ENCODE data around the gene MINDY4. TPM values are rescaled to one million over a fixed set of nuclear protein-coding genes. Genes with fewer than 3 reads are reported as not detected.

The MINDY4 gene
- total RNA-seq, 1 experiment from 2014 or later, result 3.0 TPM

GRCh38 chr7:30851651-30852307 is 80.6 kb downstream of the MINDY4 start:
- no peaks in the 10 kb centered on the region for H3K27me3 ChIP-seq (ENCODE audit: low read length)
- no peaks in the 10 kb centered on the region for H3K9me3 ChIP-seq (ENCODE audit: low read length)
- CTCF ChIA-PET, result no interaction called here
- no peak overlapping the region for H3K4me3 ChIP-seq (ENCODE audit: low read length)
- no peaks in the 10 kb centered on the region for H4K20me1 ChIP-seq (ENCODE audit: low read length)
- H3K36me3 ChIP-seq (ENCODE audit: low read depth, low read length), result no peaks in the 10 kb centered on the region
- POLR2A ChIA-PET (ENCODE audit: unreplicated experiment), result no interaction called here
- H3F3A ChIP-seq (ENCODE audit: low read length, unreplicated experiment), result no peaks in the 10 kb centered on the region
- no peak overlapping the region for H3K4me2 ChIP-seq (ENCODE audit: low read length)
- no peaks in the 10 kb centered on the region for H3K79me2 ChIP-seq (ENCODE audit: low read length)
- no peak overlapping the region for H3K9ac ChIP-seq (ENCODE audit: low read length)
- no peak for DNase-seq
- H3K27ac ChIP-seq (ENCODE audit: low read length), result no peak overlapping the region
- ATAC-seq, result no peak
- H3K9me2 ChIP-seq (replicated peaks; ENCODE audit: low read length), result no peaks in the 10 kb centered on the region
- TF ChIP-seq EZH2phosphoT487 (IDR thresholded peaks at IDR 0.05; ENCODE audit: borderline replicate concordance, low read length), result no peak
- TF ChIP-seq CTCF (conservative IDR thresholded peaks at IDR 0.05; ENCODE audit: low read depth, low read length), result no peak
- no peak for TF ChIP-seq EZH2 (IDR thresholded peaks at IDR 0.05; ENCODE audit: low read length, unreplicated experiment)
- BruUV-seq (replicated peaks), result no TSS peak
- intact Hi-C loops (cut with micrococcal nuclease), result no loop called here
- no peak overlapping the region for H2AFZ ChIP-seq (ENCODE audit: low read length)
- peaks cover 7% of the 10 kb centered on the region for H3K4me1 ChIP-seq (ENCODE audit: insufficient read depth, low read length)

- no peak for DNase-seq
- Histone ChIP-seq H3F3A (ENCODE audit: low read length, unreplicated experiment) (no peaks in the 10 kb centered on the region), H2AFZ (ENCODE audit: low read length) (no peak overlapping the region), H3K9ac (ENCODE audit: low read length) (no peak overlapping the region), H3K79me2 (ENCODE audit: low read length) (no peaks in the 10 kb centered on the region), H3K27me3 (ENCODE audit: low read length) (no peaks in the 10 kb centered on the region), H3K4me3 (ENCODE audit: low read length) (no peak overlapping the region), H4K20me1 (ENCODE audit: low read length) (no peaks in the 10 kb centered on the region), H3K9me3 (ENCODE audit: low read length) (no peaks in the 10 kb centered on the region), H3K4me1 (ENCODE audit: insufficient read depth, low read length) (peaks cover 2% of the 10 kb centered on the region), H3K9me2 (replicated peaks; ENCODE audit: low read length) (no peaks in the 10 kb centered on the region), H3K4me2 (ENCODE audit: low read length) (no peak overlapping the region), H3K36me3 (ENCODE audit: low read depth, low read length) (no peaks in the 10 kb centered on the region), H3K27ac (ENCODE audit: low read length) (no peak overlapping the region)
- no TSS peak for BruUV-seq (replicated peaks)
- TF ChIP-seq EZH2phosphoT487 (IDR thresholded peaks at IDR 0.05; ENCODE audit: borderline replicate concordance, low read length) (no peak), CTCF (conservative IDR thresholded peaks at IDR 0.05; ENCODE audit: low read depth, low read length) (no peak), EZH2 (IDR thresholded peaks at IDR 0.05; ENCODE audit: low read length, unreplicated experiment) (no peak)
- ATAC-seq, result no peak
- POLR2A ChIA-PET (ENCODE audit: unreplicated experiment), result no interaction called here
- intact Hi-C loops (cut with micrococcal nuclease), result no loop called here
- CTCF ChIA-PET, result no interaction called here
Observed at GRCh38 chr7:30852308-30852684, 81.1 kb downstream of the MINDY4 start.

- no TSS peak for BruUV-seq (replicated peaks)
- intact Hi-C loops (cut with micrococcal nuclease), result no loop called here
- Histone ChIP-seq H3K79me2 (ENCODE audit: low read length) (no peaks in the 10 kb centered on the region), H3K9me3 (ENCODE audit: low read length) (no peaks in the 10 kb centered on the region), H3K9ac (ENCODE audit: low read length) (no peak overlapping the region), H3K27ac (ENCODE audit: low read length) (no peak overlapping the region), H3F3A (ENCODE audit: low read length, unreplicated experiment) (no peaks in the 10 kb centered on the region), H3K4me2 (ENCODE audit: low read length) (no peak overlapping the region), H2AFZ (ENCODE audit: low read length) (no peak overlapping the region), H3K27me3 (ENCODE audit: low read length) (no peaks in the 10 kb centered on the region), H3K9me2 (replicated peaks; ENCODE audit: low read length) (no peaks in the 10 kb centered on the region), H3K4me3 (ENCODE audit: low read length) (no peak overlapping the region), H3K4me1 (ENCODE audit: insufficient read depth, low read length) (no peaks in the 10 kb centered on the region), H4K20me1 (ENCODE audit: low read length) (no peaks in the 10 kb centered on the region), H3K36me3 (ENCODE audit: low read depth, low read length) (no peaks in the 10 kb centered on the region)
- ATAC-seq, result no peak
- CTCF ChIA-PET, result no interaction called here
- no peak for DNase-seq
- POLR2A ChIA-PET (ENCODE audit: unreplicated experiment), result no interaction called here
- TF ChIP-seq CTCF (conservative IDR thresholded peaks at IDR 0.05; ENCODE audit: low read depth, low read length), result no peak
- no peak for TF ChIP-seq EZH2 (IDR thresholded peaks at IDR 0.05; ENCODE audit: low read length, unreplicated experiment)
- no peak for TF ChIP-seq EZH2phosphoT487 (IDR thresholded peaks at IDR 0.05; ENCODE audit: borderline replicate concordance, low read length)
Observed at GRCh38 chr7:30852744-30853288, 81.6 kb downstream of the MINDY4 start.

All from PC-3 (cell line).